Neural cell (in vitro differentiated cells): Measurements from ENCODE around the gene TEX38. TPM values are rescaled to one million over a fixed set of nuclear protein-coding genes. Genes with fewer than 3 reads are reported as not detected.

Experiments used
- H2AFZ ChIP-seq: fragments of 200-600, 300-800 bp; sonication (generic), shearing (Covaris generic); 2 replicates; pipeline ENCODE4 v1.6.0; 2014; ENCODE audit warnings: low read depth, mild to moderate bottlenecking, antibody characterized with exemption, low read length, moderate library complexity
- H3F3A ChIP-seq: fragments of 200-600 bp; shearing (Covaris generic); 2 replicates; pipeline ENCODE4 v1.6.1; 2016; ENCODE audit warnings: mild to moderate bottlenecking, moderate library complexity, mixed read lengths, antibody characterized with exemption, low read length; ENCODE audit not compliant: insufficient read depth, poor library complexity, severe bottlenecking
- H3K27ac ChIP-seq: fragments of 200-600, 300-800 bp; sonication (generic), shearing (Covaris generic); 2 replicates; pipeline ENCODE4 v1.5.1; 2014; ENCODE audit warnings: mild to moderate bottlenecking, low read length, moderate library complexity
- H3K27me3 ChIP-seq: fragments of 300-800, 200-600 bp; sonication (generic), shearing (Covaris generic); 2 replicates; pipeline ENCODE4 v1.6.0; 2014; ENCODE audit warnings: mild to moderate bottlenecking, low read depth, low read length, moderate library complexity; ENCODE audit not compliant: insufficient read depth
- H3K36me3 ChIP-seq: fragments of 300-800, 200-600 bp; sonication (generic), shearing (Covaris generic); 2 replicates; pipeline ENCODE4 v1.5.1; 2014; ENCODE audit warnings: mild to moderate bottlenecking, antibody characterized with exemption, low read length, moderate library complexity; ENCODE audit not compliant: insufficient read depth
- H3K4me2 ChIP-seq: fragments of 300-800, 200-600 bp; sonication (generic), shearing (Covaris generic); 2 replicates; pipeline ENCODE4 v1.6.0; 2014; ENCODE audit warnings: mild to moderate bottlenecking, low read length
- H3K4me3 ChIP-seq: fragments of 300-800, 200-600 bp; sonication (generic), shearing (Covaris generic); 2 replicates; pipeline ENCODE4 v1.5.1; 2014; ENCODE audit warnings: mild to moderate bottlenecking, low read length, moderate library complexity
- H3K79me2 ChIP-seq: fragments of 200-600 bp; shearing (Covaris generic); replicated peaks from 2 replicates; pipeline ENCODE4 v1.6.0; 2014; ENCODE audit warnings: mild to moderate bottlenecking, low read length, moderate library complexity; ENCODE audit not compliant: insufficient read depth
- H3K9ac ChIP-seq: fragments of 300-800, 200-600 bp; sonication (generic), shearing (Covaris generic); 2 replicates; pipeline ENCODE4 v1.6.1; 2016; ENCODE audit warnings: mild to moderate bottlenecking, low read length, mixed read lengths
- H3K9me2 ChIP-seq: fragments of 200-600 bp; shearing (Covaris generic); 2 replicates; pipeline ENCODE4 v1.6.1; 2016; ENCODE audit warnings: mild to moderate bottlenecking, low read length, mixed read lengths; ENCODE audit not compliant: insufficient read depth
- H3K9me3 ChIP-seq: fragments of 200-600, 300-800 bp; sonication (generic), shearing (Covaris generic); 2 replicates; pipeline ENCODE4 v1.6.1; 2016; ENCODE audit warnings: mild to moderate bottlenecking, mixed run types, low read length, moderate library complexity, mixed read lengths
- H4K20me1 ChIP-seq: fragments of 200-600 bp; shearing (Covaris generic); 2 replicates; pipeline ENCODE4 v1.6.1; 2016; ENCODE audit warnings: mild to moderate bottlenecking, mixed run types; ENCODE audit not compliant: insufficient read depth
- EP300 ChIP-seq: fragments of 450-650 bp; conservative IDR thresholded peaks from 2 replicates; pipeline ENCODE4 v1.6.1; 2014; ENCODE audit warnings: antibody characterized with exemption, mild to moderate bottlenecking, moderate library complexity; ENCODE audit not compliant: poor library complexity, severe bottlenecking
- EZH2 ChIP-seq: fragments of 200-600, 300-800 bp; shearing (Covaris generic), sonication (generic); IDR thresholded peaks from 2 replicates; pipeline ENCODE4 v1.6.1; 2014; ENCODE audit warnings: antibody characterized with exemption, low read length, borderline replicate concordance, mild to moderate bottlenecking; ENCODE audit not compliant: insufficient read depth, poor library complexity, severe bottlenecking
- MXI1 ChIP-seq: fragments of 450-650 bp; conservative IDR thresholded peaks from 2 replicates; pipeline ENCODE4 v1.6.1; 2014; ENCODE audit warnings: antibody characterized with exemption, mild to moderate bottlenecking; ENCODE audit not compliant: poor library complexity, severe bottlenecking
- POLR2AphosphoS5 ChIP-seq: IDR thresholded peaks from 2 replicates; pipeline ENCODE4 v1.6.1; 2012
- RAD21 ChIP-seq: fragments of 450-650 bp; conservative IDR thresholded peaks from 2 replicates; pipeline ENCODE4 v1.6.1; 2014; ENCODE audit warnings: antibody characterized with exemption, mild to moderate bottlenecking, moderate library complexity
- SMC3 ChIP-seq: fragments of 450-650 bp; conservative IDR thresholded peaks from 2 replicates; pipeline ENCODE4 v1.6.1; 2014; ENCODE audit warnings: antibody characterized with exemption, mild to moderate bottlenecking, moderate library complexity; ENCODE audit not compliant: poor library complexity
- TAF1 ChIP-seq: IDR thresholded peaks from 2 replicates; pipeline ENCODE4 v1.6.1; 2012; ENCODE audit warnings: low read depth
- polyA plus RNA-seq: library from polyadenylated mRNA; depleted of rRNA; stranded (reverse); fragments of >200 nt; gene quantifications from 2 replicates; pipeline ENCODE4 v1.2.3, GENCODE V29; 2014
- TF ChIP-seq, protein P1 (sequence below): fragments of 450-650 bp; IDR thresholded peaks from 2 replicates; pipeline ENCODE4 v1.5.1; 2014; ENCODE audit warnings: antibody characterized with exemption, mild to moderate bottlenecking, moderate library complexity; ENCODE audit not compliant: poor library complexity, severe bottlenecking
- TF ChIP-seq, protein P2 (sequence below): IDR thresholded peaks from 2 replicates; pipeline ENCODE4 v1.6.1; 2012; ENCODE audit warnings: borderline replicate concordance

The TEX38 gene
- polyA plus RNA-seq, 1 donor from 2014 or later: not detected

DNA sequence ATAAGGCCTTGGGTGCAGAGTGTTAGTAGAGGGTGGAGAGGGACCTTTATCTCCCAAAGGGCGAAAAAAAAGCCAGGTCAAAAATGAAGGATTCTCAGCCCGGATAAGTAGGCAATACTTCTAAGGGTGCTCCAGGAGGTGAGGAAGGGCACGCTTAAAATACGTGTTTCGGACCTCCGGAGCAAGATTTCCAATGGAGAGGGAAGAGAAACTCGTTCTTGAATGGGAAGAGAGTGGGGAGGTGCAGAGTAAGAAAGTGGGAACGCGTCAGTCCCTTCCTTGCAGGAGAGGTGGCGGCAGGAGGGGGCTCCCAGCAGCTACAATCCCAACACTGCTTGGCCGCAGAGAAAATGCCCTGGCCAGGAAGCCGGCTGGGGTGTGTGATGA, 46.7 kb downstream of the TEX38 start:
- H3K9me3 ChIP-seq: no peaks in the 10 kb centered on the region
- H3F3A ChIP-seq: no peaks in the 10 kb centered on the region
- H3K4me2 ChIP-seq: peak overlapping the region; percentile 91
- no peaks in the 10 kb centered on the region for H3K9me2 ChIP-seq
- H3K79me2 ChIP-seq: peaks cover 11% of the 10 kb centered on the region
- peak overlapping the region; percentile 83 for H3K9ac ChIP-seq
- peak overlapping the region; percentile 67 for H2AFZ ChIP-seq
- TF ChIP-seq POLR2AphosphoS5: no peak
- TF ChIP-seq MXI1: no peak
- TF ChIP-seq SMC3: no peak
- TF ChIP-seq EZH2: no peak
- TF ChIP-seq, protein P1, sequence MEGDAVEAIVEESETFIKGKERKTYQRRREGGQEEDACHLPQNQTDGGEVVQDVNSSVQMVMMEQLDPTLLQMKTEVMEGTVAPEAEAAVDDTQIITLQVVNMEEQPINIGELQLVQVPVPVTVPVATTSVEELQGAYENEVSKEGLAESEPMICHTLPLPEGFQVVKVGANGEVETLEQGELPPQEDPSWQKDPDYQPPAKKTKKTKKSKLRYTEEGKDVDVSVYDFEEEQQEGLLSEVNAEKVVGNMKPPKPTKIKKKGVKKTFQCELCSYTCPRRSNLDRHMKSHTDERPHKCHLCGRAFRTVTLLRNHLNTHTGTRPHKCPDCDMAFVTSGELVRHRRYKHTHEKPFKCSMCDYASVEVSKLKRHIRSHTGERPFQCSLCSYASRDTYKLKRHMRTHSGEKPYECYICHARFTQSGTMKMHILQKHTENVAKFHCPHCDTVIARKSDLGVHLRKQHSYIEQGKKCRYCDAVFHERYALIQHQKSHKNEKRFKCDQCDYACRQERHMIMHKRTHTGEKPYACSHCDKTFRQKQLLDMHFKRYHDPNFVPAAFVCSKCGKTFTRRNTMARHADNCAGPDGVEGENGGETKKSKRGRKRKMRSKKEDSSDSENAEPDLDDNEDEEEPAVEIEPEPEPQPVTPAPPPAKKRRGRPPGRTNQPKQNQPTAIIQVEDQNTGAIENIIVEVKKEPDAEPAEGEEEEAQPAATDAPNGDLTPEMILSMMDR: no peak
- TF ChIP-seq RAD21: no peak
- TF ChIP-seq TAF1: no peak
- TF ChIP-seq EP300: no peak
- TF ChIP-seq, protein P2, sequence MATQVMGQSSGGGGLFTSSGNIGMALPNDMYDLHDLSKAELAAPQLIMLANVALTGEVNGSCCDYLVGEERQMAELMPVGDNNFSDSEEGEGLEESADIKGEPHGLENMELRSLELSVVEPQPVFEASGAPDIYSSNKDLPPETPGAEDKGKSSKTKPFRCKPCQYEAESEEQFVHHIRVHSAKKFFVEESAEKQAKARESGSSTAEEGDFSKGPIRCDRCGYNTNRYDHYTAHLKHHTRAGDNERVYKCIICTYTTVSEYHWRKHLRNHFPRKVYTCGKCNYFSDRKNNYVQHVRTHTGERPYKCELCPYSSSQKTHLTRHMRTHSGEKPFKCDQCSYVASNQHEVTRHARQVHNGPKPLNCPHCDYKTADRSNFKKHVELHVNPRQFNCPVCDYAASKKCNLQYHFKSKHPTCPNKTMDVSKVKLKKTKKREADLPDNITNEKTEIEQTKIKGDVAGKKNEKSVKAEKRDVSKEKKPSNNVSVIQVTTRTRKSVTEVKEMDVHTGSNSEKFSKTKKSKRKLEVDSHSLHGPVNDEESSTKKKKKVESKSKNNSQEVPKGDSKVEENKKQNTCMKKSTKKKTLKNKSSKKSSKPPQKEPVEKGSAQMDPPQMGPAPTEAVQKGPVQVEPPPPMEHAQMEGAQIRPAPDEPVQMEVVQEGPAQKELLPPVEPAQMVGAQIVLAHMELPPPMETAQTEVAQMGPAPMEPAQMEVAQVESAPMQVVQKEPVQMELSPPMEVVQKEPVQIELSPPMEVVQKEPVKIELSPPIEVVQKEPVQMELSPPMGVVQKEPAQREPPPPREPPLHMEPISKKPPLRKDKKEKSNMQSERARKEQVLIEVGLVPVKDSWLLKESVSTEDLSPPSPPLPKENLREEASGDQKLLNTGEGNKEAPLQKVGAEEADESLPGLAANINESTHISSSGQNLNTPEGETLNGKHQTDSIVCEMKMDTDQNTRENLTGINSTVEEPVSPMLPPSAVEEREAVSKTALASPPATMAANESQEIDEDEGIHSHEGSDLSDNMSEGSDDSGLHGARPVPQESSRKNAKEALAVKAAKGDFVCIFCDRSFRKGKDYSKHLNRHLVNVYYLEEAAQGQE: no peak
- peak overlapping the region; percentile 23 for H3K27ac ChIP-seq
- H4K20me1 ChIP-seq: no peaks in the 10 kb centered on the region
- H3K4me3 ChIP-seq: peak overlapping the region; percentile 97
- no peaks in the 10 kb centered on the region for H3K27me3 ChIP-seq
- no peaks in the 10 kb centered on the region for H3K36me3 ChIP-seq

DNA sequence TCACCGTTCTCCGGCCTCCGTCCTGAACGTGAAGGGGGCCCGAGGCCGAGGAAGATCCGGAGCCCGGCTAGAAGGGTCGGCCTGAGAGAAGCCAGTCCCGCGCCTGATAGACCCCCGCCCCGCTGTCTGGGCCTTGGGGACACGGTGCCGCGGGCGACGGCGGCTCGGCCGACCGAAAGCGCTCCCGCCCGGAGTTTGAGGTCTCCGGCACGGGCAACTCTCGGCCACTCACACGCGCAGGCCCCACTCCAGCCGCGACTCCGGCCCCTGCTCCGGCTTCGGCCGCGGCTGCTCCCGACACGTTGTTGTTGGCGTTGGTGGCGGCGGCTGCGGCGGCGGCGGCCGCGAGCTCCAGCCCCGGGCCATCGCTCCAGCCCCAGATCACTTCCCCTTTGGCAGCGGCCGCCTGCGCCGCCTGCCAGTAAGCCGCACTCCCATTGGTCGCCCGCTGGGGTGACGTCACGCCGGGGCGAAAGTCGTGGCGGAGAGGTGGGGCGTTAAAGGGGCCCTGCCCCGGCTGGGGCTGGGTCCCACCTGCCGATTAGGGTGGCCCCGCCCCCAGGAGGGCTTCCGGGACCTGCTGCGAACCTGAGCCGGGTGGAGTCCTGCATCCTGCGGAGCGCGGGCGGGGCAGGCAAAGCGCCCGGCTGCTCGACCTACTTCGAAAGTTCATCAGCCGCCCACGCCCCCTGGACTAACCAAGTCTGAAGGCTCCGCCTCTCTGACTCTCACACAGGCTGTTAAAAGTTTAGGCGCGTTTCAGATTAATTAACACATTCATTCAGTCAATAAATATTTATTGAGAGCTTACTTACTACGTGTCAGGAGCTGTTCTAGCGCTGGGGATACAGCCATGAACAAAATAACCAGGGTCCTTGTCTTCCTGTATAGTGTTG, 47.3 kb downstream of the TEX38 start, which contains the start of gene EFCAB14:
Gene EFCAB14 (minus strand): TSS at position 388 of the 896 bp plus-strand sequence. CDS start 1,027 bp downstream, outside the sequence.
- Histone ChIP-seq H2AFZ (peak within 1 kb of the TSS; percentile 67), H3K4me2 (peak within 1 kb of the TSS; percentile 91), H3K9me2 (no peaks in the 10 kb centered on the region), H3F3A (no peaks in the 10 kb centered on the region), H3K9ac (peak within 1 kb of the TSS; percentile 83), H3K27ac (peak within 1 kb of the TSS; percentile 23), H3K36me3 (no peaks in the 10 kb centered on the region), H3K79me2 (peaks cover 11% of the 10 kb centered on the region), H3K9me3 (no peaks in the 10 kb centered on the region), H4K20me1 (no peaks in the 10 kb centered on the region), H3K4me3 (peak within 1 kb of the TSS; percentile 97), H3K27me3 (no peaks in the 10 kb centered on the region)
- peak; percentile 76 for TF ChIP-seq MXI1
- TF ChIP-seq EZH2: no peak
- peak; percentile 85 for TF ChIP-seq POLR2AphosphoS5
- TF ChIP-seq, protein P2: no peak
- TF ChIP-seq TAF1: no peak
- TF ChIP-seq EP300: peak; percentile 33
- TF ChIP-seq, protein P1: peak; percentile 25
